ENCODE data around the gene ZNF280C.
"Not testable (repeated sequence)": the region's sequence is repeated elsewhere in the genome, so short reads cannot be mapped to it uniquely, and the experiment has no call there.

The ZNF280C gene

DNA sequence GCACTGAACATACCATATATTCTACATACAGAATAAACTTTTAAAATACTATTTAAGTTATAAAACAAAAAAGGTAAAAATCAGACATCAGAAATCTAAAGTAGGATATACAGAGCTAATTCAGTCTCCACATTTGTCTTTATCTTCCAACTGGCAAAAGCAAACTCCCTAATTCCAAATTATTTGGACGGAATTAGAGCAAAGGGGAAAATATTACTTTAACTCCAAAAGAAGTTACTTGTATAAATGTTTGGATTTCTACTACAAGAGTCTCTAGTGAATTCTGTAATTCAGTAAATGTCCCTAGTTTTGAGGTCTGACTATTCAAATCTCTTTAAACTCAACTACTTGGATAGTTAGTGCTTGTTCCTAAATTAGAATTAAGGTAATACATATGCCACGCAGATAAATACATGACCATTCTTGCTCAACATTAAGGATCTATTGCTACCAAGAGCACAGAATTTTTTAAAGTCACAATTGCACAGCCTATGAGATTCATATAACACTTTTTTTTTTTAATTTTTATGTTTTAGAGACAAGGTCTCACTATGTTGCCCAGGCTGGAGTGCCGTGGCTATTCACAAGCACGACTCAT, 7.3 kb downstream of the ZNF280C start:
- no peak for DNase-seq

DNA sequence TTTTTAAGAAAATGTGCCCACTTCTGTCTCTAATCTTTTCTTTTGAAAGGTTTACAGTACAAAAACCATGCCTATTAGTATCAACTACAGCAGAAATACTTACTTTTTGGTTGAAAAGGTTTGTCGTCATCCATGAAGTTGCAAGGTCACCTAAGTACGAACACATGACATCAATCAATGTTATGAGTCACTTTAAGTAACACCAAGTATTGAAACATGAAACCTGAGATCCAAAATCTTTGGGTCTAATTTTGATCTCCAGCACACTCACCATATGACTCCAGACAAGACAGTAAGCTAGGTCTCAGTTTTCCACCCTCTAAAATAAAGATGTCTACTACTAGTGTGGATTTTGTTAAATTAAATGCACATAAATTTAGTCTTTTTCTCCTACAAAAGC, 8.4 kb downstream of the ZNF280C start:
- DNase-seq = no peak

DNA sequence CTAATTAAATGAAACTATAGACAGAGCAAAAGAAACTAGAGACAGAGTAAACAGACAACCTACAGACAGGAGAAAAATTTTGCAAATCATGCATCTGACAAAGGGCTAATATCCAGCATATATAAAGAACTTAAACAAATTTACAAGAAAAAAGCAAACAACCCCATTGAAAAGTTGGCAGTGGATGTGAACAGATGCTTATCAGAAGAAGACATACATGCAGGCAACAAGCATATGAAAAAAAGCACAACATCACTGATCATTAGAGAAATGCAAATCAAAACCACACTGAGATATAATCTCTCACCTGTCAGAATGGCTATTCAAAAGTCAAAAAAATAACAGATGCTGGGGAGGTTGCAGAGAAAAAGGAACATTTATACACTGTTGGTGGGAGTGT, 14.8 kb downstream of the ZNF280C start:
- DNase-seq = no peak

DNA sequence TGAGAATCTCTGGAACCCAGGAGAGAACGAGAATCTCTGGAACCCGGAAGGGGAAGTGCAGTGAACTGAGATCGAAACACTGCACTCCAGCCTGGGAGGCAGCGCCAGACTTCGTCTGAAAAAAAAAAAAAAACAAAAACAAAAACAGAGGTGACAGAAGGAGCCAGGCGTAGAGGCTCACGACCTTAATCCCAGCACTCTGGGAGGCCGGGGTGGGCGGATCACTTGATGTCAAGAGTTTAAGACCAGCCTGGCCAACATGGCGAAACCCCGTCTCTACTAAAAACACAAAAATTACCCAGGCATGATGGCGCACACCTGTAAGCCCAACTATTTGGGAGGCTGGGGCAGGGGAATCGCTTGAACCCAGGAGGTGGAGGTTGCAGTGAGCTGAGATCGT, 17.0 kb downstream of the ZNF280C start:
- DNase-seq = no peak

DNA sequence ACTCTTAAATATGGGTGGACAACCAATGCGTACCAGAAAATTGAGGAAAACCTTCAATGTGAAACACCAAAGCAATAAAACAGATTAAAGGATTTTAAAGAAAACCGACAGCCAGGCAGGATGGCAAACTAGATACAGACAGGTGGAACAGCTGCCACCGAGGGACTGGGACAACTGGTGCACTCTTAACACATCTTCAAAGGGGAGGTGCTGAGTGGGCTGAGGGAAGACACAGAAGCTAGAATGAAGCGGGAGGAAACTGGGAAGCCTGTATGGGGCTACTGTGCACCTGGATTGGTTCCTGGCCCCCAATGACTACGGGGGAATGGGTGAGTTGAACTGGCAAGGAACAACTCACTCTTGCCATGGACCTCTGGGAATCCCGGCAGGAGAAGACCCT, 20.7 kb downstream of the ZNF280C start:
- DNase-seq = no peak

DNA sequence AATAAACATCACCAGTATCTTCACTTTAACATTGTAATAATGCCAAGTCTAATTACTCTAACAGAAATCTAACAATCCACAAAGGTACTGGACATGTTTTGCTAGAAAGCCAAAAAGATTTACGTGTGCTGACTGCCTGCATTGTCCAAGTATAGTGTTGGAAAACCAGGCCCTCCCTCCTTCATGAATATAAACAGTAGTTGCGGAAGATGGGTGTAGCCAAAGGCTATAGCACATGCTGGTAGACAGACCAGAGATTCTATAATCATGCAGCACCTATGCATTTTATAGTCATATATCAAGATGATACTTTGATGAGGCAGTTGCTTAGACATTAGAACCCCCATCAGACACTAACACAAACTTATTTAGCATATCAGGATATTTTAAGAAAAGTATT, 22.6 kb downstream of the ZNF280C start:
- DNase-seq = no peak

DNA sequence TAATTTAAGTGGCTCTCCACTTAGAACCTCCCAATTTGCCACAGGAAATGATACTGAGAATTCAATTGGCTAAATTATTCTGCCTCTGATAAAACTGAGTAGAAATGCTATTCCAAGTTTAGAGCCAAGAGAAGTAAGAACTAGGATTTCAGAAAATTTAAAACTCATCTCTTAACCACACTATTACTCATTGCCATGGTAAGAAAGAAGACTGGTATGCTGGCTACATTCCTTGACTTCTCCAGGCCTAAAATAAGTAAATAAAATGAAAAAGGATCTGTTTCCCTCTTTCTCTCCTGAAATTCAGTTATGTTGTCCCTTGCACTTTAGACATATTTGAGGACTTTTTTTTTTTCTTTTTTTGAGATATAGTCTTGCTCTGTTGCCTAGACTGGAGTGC, 23.3 kb downstream of the ZNF280C start:
- DNase-seq = peak; percentile 1

DNA sequence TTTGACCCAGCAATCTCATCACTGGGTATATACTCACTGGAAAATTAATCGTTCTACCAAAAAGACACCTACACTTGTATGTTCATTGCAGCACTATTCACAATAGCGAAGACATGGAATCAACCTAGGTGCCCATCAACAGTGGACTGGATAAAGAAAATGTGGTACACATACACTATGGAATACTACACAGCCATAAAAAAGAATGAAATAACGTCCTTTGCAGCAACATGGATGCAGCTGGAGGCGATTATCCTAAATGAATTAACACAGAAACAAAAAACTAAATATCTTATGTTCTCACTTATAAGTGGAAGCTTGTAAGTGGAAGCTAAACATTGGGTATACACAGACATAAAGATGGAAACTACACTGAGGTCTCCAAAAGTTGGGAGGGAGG, 37.5 kb downstream of the ZNF280C start:
- not testable (repeated sequence) for DNase-seq

DNA sequence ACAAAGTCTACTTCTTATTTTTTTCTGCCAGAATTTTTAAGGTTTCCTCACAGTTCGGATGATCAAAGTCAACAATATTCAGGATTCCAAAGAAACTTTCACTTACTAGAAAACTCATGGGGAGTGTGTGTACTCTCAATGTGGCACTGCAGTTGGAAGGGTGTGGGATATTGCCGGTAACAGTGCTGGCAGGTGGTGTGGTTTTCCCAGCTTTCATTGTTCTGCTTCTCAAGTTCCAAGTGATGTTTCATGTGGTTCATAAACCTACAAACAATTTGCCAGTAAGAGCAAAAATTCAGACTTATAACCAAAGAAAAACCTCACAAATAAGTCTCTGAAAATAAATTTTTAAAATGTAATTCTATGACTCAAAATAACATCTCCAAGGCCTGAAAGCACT, 39.8 kb downstream of the ZNF280C start:
- no peak for DNase-seq

DNA sequence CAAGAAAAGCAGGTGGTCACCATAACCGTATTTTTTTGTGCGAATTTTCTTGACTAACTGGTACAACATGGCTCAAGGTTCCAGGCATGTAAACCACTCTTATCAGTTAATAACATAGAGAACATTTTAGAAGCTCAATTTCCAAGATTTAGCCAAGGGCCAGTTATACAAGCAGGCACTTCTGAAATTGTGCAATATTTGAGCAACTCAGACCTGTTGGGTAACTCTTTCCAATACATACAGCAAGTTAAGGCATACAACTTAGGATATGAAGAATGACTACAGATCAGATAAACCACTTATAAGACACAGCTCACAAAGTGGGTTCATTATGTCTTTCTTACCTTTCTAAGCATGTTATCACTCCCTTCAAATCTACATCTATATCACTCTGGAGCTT, 43.9 kb downstream of the ZNF280C start:
- DNase-seq = no peak

DNA sequence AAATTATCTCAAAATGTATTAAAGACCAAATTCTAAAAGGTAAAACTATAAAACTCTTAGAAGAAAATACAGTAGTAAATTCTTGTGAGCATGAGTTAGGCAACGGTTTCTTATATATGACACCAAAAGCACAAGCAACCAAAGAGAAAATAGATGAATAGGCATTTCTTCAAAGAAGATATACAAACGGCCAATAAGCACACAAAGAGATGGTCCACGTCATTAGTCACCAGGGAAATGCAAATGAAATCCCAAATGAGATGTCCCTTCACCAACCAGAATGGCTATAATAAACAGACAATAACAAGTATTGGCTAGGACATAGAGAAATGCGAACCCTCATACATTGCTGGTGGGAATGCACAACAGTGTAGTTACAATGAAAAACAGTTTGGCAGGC, 52.4 kb downstream of the ZNF280C start:
- DNase-seq = no peak

DNA sequence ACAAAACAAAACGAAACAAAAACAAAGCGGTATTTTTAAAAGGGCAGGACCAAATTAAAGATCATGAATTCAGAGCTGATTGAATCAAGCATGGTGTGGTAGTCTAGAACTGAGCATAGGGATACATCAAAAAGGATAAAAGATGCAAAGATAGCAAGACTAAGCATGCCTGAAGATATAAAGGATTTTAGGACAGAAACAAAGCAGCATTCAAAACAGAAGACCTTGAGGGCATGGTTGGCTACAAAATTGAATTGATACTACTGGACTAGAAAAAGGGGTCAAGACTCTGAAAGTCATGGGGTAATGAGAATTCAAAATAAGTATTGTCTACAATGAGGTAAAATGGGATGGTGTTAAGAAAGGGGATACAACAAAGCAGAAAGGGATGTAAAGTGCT, 55.3 kb downstream of the ZNF280C start:
- no peak for DNase-seq

DNA sequence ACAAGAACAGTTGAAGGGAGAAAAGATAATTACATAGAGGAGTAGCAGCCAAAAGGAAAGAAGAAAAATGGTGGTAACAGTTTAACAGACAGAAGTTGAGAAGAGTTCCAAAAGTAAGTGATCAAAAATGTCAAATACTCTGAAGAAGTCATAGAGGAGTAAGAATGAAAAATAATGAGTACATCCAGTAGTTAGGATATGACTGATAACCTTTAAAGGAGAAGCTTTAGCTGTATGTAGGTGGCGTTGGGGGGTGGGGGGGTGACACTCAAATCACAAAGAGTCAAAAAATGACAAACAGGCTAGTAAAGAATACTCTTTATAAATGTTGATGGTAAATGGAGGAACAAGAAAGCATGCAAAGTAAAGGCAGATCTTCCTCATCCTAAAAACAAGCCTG, 56.3 kb downstream of the ZNF280C start:
- DNase-seq = no peak

DNA sequence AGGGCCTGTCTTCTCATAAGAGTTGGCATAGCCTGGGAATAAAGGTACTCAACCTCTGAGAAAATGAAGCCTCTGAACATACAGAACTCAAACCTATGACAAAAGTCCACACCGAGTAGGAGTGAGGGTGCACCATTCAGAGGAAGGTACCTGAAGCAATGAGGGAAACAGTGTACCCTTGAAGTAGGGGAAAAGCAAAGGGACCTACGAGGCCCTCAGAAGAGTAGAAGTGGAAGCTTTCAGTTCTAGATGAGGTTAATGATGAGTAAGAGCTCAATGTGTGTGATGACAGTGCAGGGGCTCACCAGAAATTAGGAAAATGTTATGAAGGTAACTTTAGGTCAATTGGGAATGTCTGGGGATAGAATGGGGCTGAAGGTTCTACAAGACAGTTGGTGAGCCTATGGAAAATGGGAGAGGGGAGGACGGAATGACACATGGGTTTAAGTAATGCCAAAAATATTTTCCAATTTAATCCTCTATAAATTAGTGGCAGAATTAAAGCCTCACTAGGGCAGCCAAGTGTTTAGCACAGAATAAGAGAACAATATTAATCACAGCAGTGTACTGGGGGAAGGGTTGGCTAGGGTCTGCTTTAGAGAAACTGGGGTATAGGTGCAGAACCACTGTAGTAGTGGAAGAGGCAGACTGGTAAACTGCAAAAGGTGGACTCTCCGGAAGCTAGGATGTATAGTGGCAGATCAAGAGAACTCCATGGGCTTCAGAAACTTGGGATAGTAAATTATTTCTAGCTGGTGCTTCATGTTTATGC, 57.1 kb downstream of the ZNF280C start:
- DNase-seq = no peak

DNA sequence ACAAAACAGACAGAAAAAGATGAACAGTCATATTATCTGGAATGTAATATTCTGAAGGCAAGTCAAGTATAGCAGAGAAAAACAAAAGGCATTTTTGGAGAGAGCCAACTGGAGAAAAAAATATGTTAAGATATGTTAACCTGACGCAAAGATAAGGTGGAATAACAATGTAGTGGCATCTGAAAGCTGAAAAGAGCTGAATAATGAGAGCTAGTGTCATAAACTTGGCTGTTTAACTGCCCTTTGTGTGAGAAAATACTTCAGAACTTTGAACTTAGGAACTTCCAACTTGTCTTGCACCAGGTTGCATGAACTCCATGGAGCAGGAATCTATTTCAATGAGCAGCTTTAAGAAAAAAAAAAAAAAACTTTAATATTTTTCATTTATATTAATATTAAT, 64.1 kb downstream of the ZNF280C start:
- no peak for DNase-seq

DNA sequence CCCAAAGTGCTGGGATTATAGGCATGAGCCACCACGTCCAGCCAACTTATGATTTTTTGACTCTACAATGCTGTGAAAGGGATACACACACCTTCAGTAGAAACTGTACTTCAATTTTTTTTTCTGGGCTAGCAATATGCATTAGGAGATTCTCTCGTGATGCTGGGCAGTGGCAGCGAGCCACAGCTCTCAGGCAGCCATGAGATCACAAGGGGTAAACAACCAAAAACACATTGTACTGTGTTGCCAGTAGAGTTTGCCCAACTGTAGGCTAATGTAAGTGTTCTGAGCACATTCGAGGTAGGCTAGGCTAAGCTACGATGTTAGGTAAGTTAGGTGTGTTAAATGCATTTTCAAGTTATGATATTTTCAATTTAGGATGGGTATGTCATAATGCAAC, 71.2 kb downstream of the ZNF280C start:
- no peak for DNase-seq

DNA sequence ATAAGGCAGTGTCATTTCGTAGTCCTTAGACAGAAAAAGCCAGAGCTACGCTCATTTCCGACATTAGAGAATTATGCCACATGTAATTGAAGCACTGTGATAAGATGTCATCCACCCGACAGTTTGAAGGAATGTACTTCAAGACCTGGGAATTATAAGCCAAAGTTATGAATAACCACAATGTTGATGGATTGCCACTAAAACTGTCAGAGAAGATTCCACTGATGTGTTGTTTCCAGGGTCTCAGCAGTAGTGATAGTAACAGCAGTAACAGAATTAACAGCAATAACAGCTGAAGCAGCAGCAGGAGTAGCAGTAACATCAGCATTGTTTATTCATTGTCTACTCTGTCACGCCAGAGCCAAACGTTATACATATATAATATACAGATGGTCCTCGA, 72.2 kb downstream of the ZNF280C start:
- DNase-seq = no peak

DNA sequence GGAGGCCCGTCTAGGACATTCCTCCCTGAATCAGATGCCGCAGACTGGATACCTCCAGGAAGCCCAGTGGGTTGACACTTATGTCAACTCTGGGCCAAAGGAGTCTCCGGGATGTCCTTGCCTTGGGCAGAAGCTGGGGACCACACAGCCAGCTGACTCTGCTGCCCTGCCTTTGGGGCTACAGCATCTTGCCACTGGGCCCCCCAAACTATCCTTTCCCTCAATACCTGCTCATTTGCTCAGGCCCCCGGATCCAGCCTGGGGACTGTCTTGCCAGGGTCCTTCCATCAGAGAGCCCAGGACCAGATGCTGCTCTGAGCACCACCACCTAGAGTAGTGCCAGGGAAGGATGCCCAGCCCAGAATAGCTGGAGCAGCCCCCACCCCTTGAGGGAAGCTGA, 77.9 kb downstream of the ZNF280C start:
- DNase-seq = no peak

DNA sequence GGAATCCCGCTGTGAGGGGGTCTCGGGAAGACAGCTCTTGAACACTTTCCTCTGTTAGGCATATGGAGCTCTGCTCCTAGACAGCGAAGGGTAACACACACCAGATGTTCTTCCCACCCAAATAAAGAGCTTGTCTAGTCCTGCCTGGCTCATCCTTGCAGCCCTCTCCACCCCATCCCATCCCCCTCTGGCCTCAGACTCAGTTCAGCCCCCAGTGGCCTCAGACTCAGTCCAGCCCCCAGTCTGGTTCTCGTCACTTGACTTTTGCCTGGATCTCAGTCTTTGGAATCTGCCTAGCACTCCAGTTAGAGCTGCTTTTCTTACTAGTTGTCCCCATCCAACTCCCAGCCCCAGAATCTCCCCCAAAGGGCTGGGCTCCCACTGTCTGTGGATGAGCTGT, 82.0 kb downstream of the ZNF280C start:
- no peak for DNase-seq

DNA sequence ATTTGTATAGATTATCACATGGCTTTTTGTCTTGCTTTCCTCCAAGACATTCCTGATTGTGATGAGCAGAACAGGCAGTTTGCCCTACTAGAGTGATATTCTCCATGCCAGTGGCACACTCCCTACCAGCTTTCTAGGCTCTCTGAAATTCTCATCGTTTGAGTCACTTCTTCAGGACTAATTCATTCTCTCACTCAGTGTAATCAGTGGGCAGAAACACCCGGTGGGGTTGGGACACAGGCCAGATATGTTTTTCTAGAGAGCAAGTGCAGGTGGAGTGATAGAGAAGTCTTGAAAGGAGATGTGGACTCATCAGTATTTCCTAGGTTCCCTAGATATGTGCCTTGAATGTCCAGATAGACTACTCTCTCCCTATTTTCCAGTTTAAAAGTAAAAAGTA, 83.8 kb downstream of the ZNF280C start:
- no peak for DNase-seq

DNA sequence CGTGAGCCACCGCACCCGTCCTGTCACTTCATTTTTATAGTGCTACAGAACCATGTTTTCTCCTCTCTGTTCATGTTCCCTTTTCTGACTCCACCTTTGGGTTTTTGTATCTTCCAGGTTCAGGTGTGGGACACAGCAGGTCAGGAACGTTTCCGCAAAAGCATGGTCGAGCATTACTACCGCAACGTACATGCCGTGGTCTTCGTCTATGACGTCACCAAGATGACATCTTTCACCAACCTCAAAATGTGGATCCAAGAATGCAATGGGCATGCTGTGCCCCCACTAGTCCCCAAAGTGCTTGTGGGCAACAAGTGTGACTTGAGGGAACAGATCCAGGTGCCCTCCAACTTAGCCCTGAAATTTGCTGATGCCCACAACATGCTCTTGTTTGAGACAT, 84.5 kb downstream of the ZNF280C start:
- DNase-seq = no peak

DNA sequence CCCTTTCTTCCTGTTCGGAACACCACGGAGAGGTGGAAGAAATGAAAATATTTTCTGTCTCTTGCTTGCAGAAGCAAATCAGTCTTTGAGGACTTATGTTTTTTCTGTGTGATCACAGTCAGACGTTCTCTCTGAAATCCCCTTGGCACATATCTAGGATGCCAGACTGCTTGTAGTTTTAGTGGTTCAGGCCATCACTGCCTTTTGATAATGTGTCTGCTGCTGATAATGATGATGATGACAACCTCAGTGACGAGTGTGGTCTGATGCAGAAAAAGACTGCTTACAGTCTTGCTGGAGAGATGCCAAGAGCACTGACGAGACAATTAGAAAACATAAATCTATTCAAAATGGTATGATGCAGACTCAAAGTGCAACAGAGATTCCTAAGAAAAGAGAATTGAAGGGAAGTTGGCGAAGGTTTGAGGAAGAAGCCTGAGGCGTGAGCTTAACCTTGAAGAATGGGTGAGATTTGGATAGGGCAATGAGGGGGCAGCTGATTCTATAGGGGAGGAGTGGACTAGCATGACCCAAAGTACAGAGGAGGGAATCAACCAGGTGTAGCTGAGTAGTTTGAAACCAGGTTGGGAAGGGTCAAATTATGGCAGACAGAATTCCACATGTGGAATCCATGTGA, 89.0 kb downstream of the ZNF280C start:
- no peak for DNase-seq

DNA sequence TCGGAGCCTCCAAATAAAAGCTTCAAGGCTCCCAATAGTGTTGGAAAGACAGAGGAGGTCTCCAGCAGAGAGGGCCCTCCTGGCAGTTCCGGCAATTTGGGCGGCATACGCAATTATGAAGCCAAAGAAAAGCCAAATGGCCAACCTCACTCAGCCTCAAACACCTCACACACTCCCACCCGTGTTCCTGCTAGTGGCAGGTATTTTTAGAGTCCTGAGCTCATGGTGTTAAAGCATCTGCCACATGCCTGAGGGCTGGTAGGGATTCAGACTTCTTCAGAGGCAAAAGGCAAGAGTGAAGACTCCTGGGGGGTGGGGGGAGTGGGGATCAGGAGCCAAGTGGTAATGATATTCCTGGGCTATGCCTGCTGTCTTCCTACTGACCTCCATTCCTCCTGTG, 89.5 kb downstream of the ZNF280C start:
- DNase-seq = no peak

DNA sequence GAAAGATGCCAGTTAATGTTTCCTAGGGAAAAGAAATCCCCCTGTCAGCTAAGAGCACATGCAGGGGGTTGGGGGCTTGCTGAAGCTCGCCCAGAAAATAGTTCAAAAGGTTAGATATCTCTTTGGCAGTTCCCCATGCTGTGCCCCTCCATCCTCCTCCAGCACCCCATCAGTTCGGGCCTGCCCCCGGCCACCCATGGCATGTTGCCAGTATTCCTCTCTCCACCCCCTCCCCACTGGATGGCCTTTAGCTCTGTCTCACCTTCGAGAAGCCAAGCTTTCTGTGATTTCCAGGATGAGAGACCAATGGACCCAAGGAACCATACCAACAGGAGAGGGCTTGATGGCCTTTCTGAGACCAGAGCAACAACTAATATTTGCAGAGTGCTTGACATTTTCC, 91.8 kb downstream of the ZNF280C start:
- DNase-seq = no peak

DNA sequence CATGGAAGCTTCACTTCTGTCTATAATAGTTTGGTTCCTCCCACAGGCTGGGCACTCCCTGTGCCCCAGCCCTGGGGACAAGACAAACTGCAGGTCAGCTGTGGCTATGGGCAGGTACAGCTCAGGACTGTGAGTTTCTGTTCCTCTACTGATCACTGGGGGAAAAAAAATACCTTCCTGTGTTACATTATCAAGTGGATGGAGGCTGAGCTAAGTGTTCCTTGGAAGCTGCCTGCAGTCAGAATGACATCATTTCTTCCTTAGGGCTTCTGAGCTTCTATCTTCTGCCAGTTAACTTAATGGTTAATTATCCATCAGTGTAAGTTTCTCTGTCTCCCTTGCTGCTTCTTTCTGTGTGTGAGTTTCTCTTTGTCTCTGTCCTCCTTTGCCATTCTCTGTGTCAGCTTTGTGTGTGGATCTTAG, 92.3 kb downstream of the ZNF280C start:
- DNase-seq = no peak

All from amniotic stem cell (primary cell).